IMR-90 (cell line): ENCODE results near the gene TMEM143. TPM values are rescaled to one million over a fixed set of nuclear protein-coding genes. Genes with fewer than 3 reads are reported as not detected.

Experiments
- ATAC-seq: fragments of 200-7000 bp; cut with Tn5 transposase; 2 replicates; pipeline ENCODE4 v1.9.1; 2020; ENCODE audit warnings: low read depth, mild to moderate bottlenecking, moderate library complexity
- BruUV-seq: library from RNA; stranded (reverse); fragments of 400-500 nt; replicated peaks from 2 replicates; lab custom pipeline; 2021; lab: Mats Ljungman, UMichigan
- CTCF ChIA-PET: fragments of 300-600 bp; formaldehyde crosslinking; extraction: SDS; loops from one replicate; lab custom pipeline; 2021; ENCODE audit warnings: antibody characterized with exemption; lab: Yijun Ruan, JAX
- POLR2A ChIA-PET: fragments of 300-600 bp; sonication (Branson Sonifier 250); formaldehyde crosslinking; loops from one replicate; lab custom pipeline; 2022; ENCODE audit warnings: antibody characterized with exemption; ENCODE audit not compliant: unreplicated experiment; lab: Charles Lee
- DNase-seq: peaks from one replicate; pipeline ENCODE4 v3.0.0; 2013
- H2AFZ ChIP-seq: replicated peaks from 2 replicates; pipeline ENCODE3; 2013; ENCODE audit warnings: low read length, mild to moderate bottlenecking; ENCODE audit not compliant: poor library complexity
- H2AK5ac ChIP-seq: 2 replicates; pipeline ENCODE4 v1.6.1; 2013; ENCODE audit warnings: low read depth, low read length, inconsistent platforms
- H2AK9ac ChIP-seq: replicated peaks from 2 replicates; pipeline ENCODE3; 2013; ENCODE audit warnings: mild to moderate bottlenecking, low read depth, low read length, moderate library complexity; ENCODE audit not compliant: poor library complexity
- H2BK120ac ChIP-seq: 2 replicates; pipeline ENCODE4 v1.6.1; 2013; ENCODE audit warnings: low read depth, low read length, inconsistent platforms
- H2BK15ac ChIP-seq: 3 replicates; pipeline ENCODE4 v1.6.1; 2013; ENCODE audit warnings: low read depth, low read length, inconsistent platforms
- H2BK20ac ChIP-seq: 2 replicates; pipeline ENCODE4 v1.6.1; 2013; ENCODE audit warnings: low read depth, mild to moderate bottlenecking, inconsistent platforms, low read length, moderate library complexity
- H2BK5ac ChIP-seq: 2 replicates; pipeline ENCODE4 v1.6.1; 2013; ENCODE audit warnings: mild to moderate bottlenecking, low read depth, low read length, inconsistent platforms; ENCODE audit not compliant: poor library complexity, severe bottlenecking
- H3K14ac ChIP-seq: replicated peaks from 2 replicates; pipeline ENCODE4 v1.6.1; 2013; ENCODE audit warnings: low read depth, low read length, inconsistent platforms
- H3K18ac ChIP-seq: 2 replicates; pipeline ENCODE4 v1.6.1; 2013; ENCODE audit warnings: low read depth, low read length, control low read depth
- H3K23ac ChIP-seq: 2 replicates; pipeline ENCODE4 v1.6.1; 2013; ENCODE audit warnings: low read depth, low read length, inconsistent platforms
- H3K27ac ChIP-seq: 2 replicates; pipeline ENCODE4 v1.5.1; 2013; ENCODE audit warnings: mild to moderate bottlenecking, control low read depth, low read length; ENCODE audit not compliant: insufficient read depth
- H3K27me3 ChIP-seq: 2 replicates; pipeline ENCODE4 v1.6.1; 2013; ENCODE audit warnings: low read length; ENCODE audit not compliant: control insufficient read depth, insufficient read depth
- H3K36me3 ChIP-seq: 2 replicates; pipeline ENCODE4 v1.6.1; 2013; ENCODE audit warnings: low read length, mixed read lengths; ENCODE audit not compliant: control insufficient read depth, insufficient read depth
- H3K4ac ChIP-seq: 2 replicates; pipeline ENCODE4 v1.6.1; 2013; ENCODE audit warnings: low read depth, low read length, inconsistent platforms
- H3K4me1 ChIP-seq: 2 replicates; pipeline ENCODE4 v1.6.1; 2013; ENCODE audit warnings: low read length, mixed read lengths; ENCODE audit not compliant: control insufficient read depth, insufficient read depth
- H3K4me2 ChIP-seq: 2 replicates; pipeline ENCODE4 v1.6.1; 2013; ENCODE audit warnings: low read depth, mild to moderate bottlenecking, control low read depth, low read length, moderate library complexity
- H3K4me3 ChIP-seq: 2 replicates; pipeline ENCODE4 v1.5.1; 2013; ENCODE audit warnings: low read depth, mild to moderate bottlenecking, control low read depth, low read length, moderate library complexity; ENCODE audit not compliant: insufficient read depth
- H3K56ac ChIP-seq: 2 replicates; pipeline ENCODE4 v1.6.1; 2013; ENCODE audit warnings: low read length, inconsistent platforms; ENCODE audit not compliant: insufficient read depth; ENCODE audit errors: extremely low read depth
- H3K79me1 ChIP-seq, 2 experiments: 2 replicates each; pipeline ENCODE4 v1.6.1; 2013; ENCODE audit warnings: low read length in 2 of 2, inconsistent platforms in 1 of 2, low read depth in 1 of 2
- H3K9ac ChIP-seq: 2 replicates; pipeline ENCODE4 v1.6.1; 2013; ENCODE audit warnings: low read depth, low read length, control low read depth
- H3K9me1 ChIP-seq: 2 replicates; pipeline ENCODE4 v1.6.1; 2013; ENCODE audit warnings: low read length, inconsistent platforms; ENCODE audit not compliant: insufficient read depth
- H3K9me3 ChIP-seq: 2 replicates; pipeline ENCODE4 v1.6.1; 2013; ENCODE audit warnings: low read length; ENCODE audit not compliant: control insufficient read depth, insufficient read depth
- H4K20me1 ChIP-seq: 2 replicates; pipeline ENCODE4 v1.6.1; 2013; ENCODE audit warnings: low read length, inconsistent platforms; ENCODE audit not compliant: insufficient read depth
- H4K5ac ChIP-seq: 2 replicates; pipeline ENCODE4 v1.6.1; 2013; ENCODE audit warnings: mild to moderate bottlenecking, low read depth, low read length, control low read depth
- H4K8ac ChIP-seq, 2 experiments: 2 replicates each; pipeline ENCODE4 v1.6.1; 2013; ENCODE audit warnings: low read depth in 2 of 2, low read length in 2 of 2, control low read depth in 1 of 2, inconsistent platforms in 1 of 2
- H4K91ac ChIP-seq: 2 replicates; pipeline ENCODE4 v1.6.1; 2013; ENCODE audit warnings: low read depth, low read length, inconsistent platforms; ENCODE audit not compliant: insufficient read depth
- BHLHE40 ChIP-seq: fragments of 150-350 bp; IDR thresholded peaks from 2 replicates; pipeline ENCODE4 v1.6.1; 2016; ENCODE audit warnings: mild to moderate bottlenecking, low read depth, low read length
- CEBPB ChIP-seq: IDR thresholded peaks from 2 replicates; pipeline ENCODE4 v1.6.1; 2012; ENCODE audit warnings: low read depth, low read length, improper control_type of control experiment
- CHD1 ChIP-seq: IDR thresholded peaks from 2 replicates; pipeline ENCODE4 v1.6.1; 2012; ENCODE audit warnings: low read depth, low read length, improper control_type of control experiment
- CTCF ChIP-seq: conservative IDR thresholded peaks from 2 replicates; pipeline ENCODE4 v1.5.1; 2012; ENCODE audit warnings: mild to moderate bottlenecking, low read depth, low read length, improper control_type of control experiment
- FOS ChIP-seq: fragments of 150-350 bp; IDR thresholded peaks from 2 replicates; pipeline ENCODE4 v1.6.1; 2016; ENCODE audit warnings: low read depth, low read length
- MAFK ChIP-seq: IDR thresholded peaks from 2 replicates; pipeline ENCODE4 v1.6.1; 2012; ENCODE audit warnings: low read depth, low read length, improper control_type of control experiment
- MAZ ChIP-seq: IDR thresholded peaks from 2 replicates; pipeline ENCODE4 v1.6.1; 2012; ENCODE audit warnings: low read depth, mild to moderate bottlenecking, low read length, improper control_type of control experiment, moderate library complexity, borderline replicate concordance
- MXI1 ChIP-seq: IDR thresholded peaks from 2 replicates; pipeline ENCODE4 v1.6.1; 2012; ENCODE audit warnings: low read depth, mild to moderate bottlenecking, low read length, moderate library complexity, borderline replicate concordance
- NFE2L2 ChIP-seq: fragments of 150-350 bp; IDR thresholded peaks from 2 replicates; pipeline ENCODE4 v1.6.1; 2016; ENCODE audit warnings: low read depth, mild to moderate bottlenecking, low read length
- RAD21 ChIP-seq: IDR thresholded peaks from 2 replicates; pipeline ENCODE4 v1.6.1; 2012; ENCODE audit warnings: low read length, improper control_type of control experiment
- RFX5 ChIP-seq: IDR thresholded peaks from 2 replicates; pipeline ENCODE4 v1.8.0; 2012; ENCODE audit warnings: low read depth, mild to moderate bottlenecking, low read length, moderate library complexity
- SMC3 ChIP-seq: fragments of 150-350 bp; IDR thresholded peaks from 2 replicates; pipeline ENCODE4 v1.6.1; 2016; ENCODE audit warnings: low read depth, mild to moderate bottlenecking, antibody characterized with exemption, low read length, moderate library complexity
- USF2 ChIP-seq: fragments of 150-350 bp; IDR thresholded peaks from 2 replicates; pipeline ENCODE4 v1.6.1; 2017; ENCODE audit warnings: mild to moderate bottlenecking, antibody characterized with exemption, low read length, low read depth
- WGBS, 2 experiments: methylation state at CpG; one replicate each; pipeline versions ENCODE4 v1.1.5 to v1.1.7; 2013; ENCODE audit warnings: missing lambda C conversion rate in 2 of 2; ENCODE audit not compliant: insufficient read length in 1 of 2; ENCODE audit errors: extremely low coverage in 2 of 2; 5-methylcytosine and 5-hydroxymethylcytosine counted together
- dilution Hi-C: fragments of 300-500 bp; cut with HindIII; formaldehyde crosslinking; loops from one replicate; pipeline ENCODE4 v1.14.3; 2018; ENCODE audit warnings: low sequenced_read_pairs; ENCODE audit not compliant: unreplicated experiment
- in situ Hi-C: fragments of 300-500 bp; cut with MboI; formaldehyde crosslinking; loops from 3 replicates; pipeline ENCODE4 v1.14.3; 2019; ENCODE audit warnings: low sequenced_read_pairs, inconsistent platforms, mixed read lengths
- intact Hi-C: fragments of 100-400 bp; cut with micrococcal nuclease; formaldehyde crosslinking; loops from 2 replicates; pipeline ENCODE4 v1.10.0; 2022
- polyA plus RNA-seq, 3 experiments: library from polyadenylated mRNA; depleted of rRNA; stranded (reverse); fragments of >200 nt; gene quantifications; 2 replicates each; pipeline ENCODE4 v1.2.3, GENCODE V29; 2012; ENCODE audit warnings: low replicate concordance in 1 of 3
- total RNA-seq: library from RNA; depleted of rRNA; stranded (reverse); fragments of >200 nt; gene quantifications from 2 replicates; pipeline ENCODE4 v1.2.3, GENCODE V29; 2012

Gene TMEM143
- total and polyA plus RNA-seq, 2 of the 4 experiments (the other 2 are of a cell fraction): 1.3 to 7.6 TPM

DNA sequence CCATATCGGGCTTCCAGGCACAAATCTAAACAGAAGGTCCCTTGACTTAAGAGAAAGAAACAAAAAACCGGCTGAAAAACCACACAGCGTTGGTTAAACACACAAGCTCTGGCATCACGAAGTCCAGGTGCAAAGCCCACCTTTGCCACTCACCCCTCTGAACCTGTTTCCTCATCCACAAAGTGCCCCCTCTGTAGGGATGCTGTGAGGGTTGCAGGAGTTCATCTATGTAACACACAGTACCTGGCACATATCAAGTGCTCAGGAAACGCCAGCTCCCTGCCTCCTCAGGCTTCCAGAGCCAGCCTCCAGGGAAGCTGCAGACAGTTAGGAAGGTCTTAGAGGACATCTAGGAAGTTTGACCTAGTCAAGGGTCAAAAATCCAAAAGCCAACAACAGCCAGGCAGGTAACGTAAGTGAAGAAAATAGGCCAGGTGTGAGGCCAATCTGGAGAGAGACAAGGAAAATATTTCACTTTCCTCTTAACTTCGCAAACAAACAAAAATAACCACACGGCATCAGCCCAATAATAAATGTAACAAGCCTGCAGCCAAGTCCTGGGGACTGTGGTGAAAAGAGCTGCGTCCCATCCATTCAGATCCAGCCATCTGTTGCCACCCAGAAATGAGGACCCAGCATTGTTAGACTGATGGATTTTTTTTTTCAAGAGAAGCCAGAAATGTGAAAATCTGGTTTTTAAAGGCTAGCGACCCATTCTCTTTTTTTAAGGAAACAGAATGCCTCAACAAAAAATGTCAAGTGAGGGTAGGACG lies 17.6 kb upstream of the TMEM143 start:
- H3K4ac ChIP-seq: no peak overlapping the region
- intact Hi-C loops: no loop called here
- H4K5ac ChIP-seq: no peak overlapping the region
- no peak overlapping the region for H2BK120ac ChIP-seq
- H3K14ac ChIP-seq: no peak overlapping the region
- no peak overlapping the region for H3K56ac ChIP-seq
- H3K4me1 ChIP-seq: no peaks in the 10 kb centered on the region
- TF ChIP-seq CTCF (no peak), RFX5 (no peak), RAD21 (no peak), CHD1 (no peak), MAZ (no peak), BHLHE40 (no peak), MAFK (no peak), CEBPB (no peak), NFE2L2 (no peak), FOS (no peak), MXI1 (no peak), SMC3 (no peak), USF2 (no peak)
- ATAC-seq (no peak), DNase-seq (no peak)
- dilution Hi-C loops: no loop called here
- no peak overlapping the region for H2AK9ac ChIP-seq
- no peak overlapping the region for H2AFZ ChIP-seq
- WGBS, 2 experiments: 90% methylated on average over 2 of the region's 11 CpGs; no CpG with 5 or more reads in 1 of the 2 experiments
- in situ Hi-C loops: no loop called here
- no peak overlapping the region for H2BK15ac ChIP-seq
- H2BK20ac ChIP-seq: no peak overlapping the region
- H3K27ac ChIP-seq: no peak overlapping the region
- BruUV-seq: no TSS peak
- H4K20me1 ChIP-seq: peaks cover 3% of the 10 kb centered on the region; the same call in 1 of the 2 replicates
- no peak overlapping the region for H2BK5ac ChIP-seq
- H3K18ac ChIP-seq: no peak overlapping the region
- no peak overlapping the region for H4K8ac ChIP-seq
- peaks cover 43% of the 10 kb centered on the region for H3K36me3 ChIP-seq
- no peak overlapping the region for H4K91ac ChIP-seq
- H3K4me3 ChIP-seq: no peak overlapping the region
- POLR2A ChIA-PET: no interaction called here
- H3K9me3 ChIP-seq: no peaks in the 10 kb centered on the region
- CTCF ChIA-PET: interaction anchor here (1.3 kb wide), 1 partner anchor 64 kb away, joined by 3 read pairs; no protein-coding TSS in a partner anchor
- H3K27me3 ChIP-seq: no peaks in the 10 kb centered on the region
- no peak overlapping the region for H3K23ac ChIP-seq
- no peak overlapping the region for H3K4me2 ChIP-seq
- peaks cover 9 to 27% of the 10 kb centered on the region in 2 experiments for H3K79me1 ChIP-seq
- H3K9me1 ChIP-seq: no peaks in the 10 kb centered on the region
- H3K9ac ChIP-seq: no peak overlapping the region
- no peak overlapping the region for H2AK5ac ChIP-seq
